HTERT RPE-1 (cell line): ENCODE results near the gene JAZF1.

Experiments
- in situ Hi-C: fragments of 300-500 bp; cut with MboI; formaldehyde crosslinking; loops from 4 replicates; pipeline ENCODE4 v1.14.3; 2020; ENCODE audit warnings: low sequenced_read_pairs

Gene JAZF1

GRCh38 chr7:28112012-28112411 lies 68.6 kb downstream of the JAZF1 start:
- in situ Hi-C loops, result no loop called here

GRCh38 chr7:28110427-28111012 lies 70.1 kb downstream of the JAZF1 start:
- in situ Hi-C loops, result no loop called here

- in situ Hi-C loops, result no loop called here
Observed at GRCh38 chr7:28108747-28109146, 71.8 kb downstream of the JAZF1 start.

GRCh38 chr7:28107960-28108359 lies 72.6 kb downstream of the JAZF1 start:
- in situ Hi-C loops, result no loop called here

- in situ Hi-C loops, result no loop called here
Observed at GRCh38 chr7:28106321-28106829, 74.2 kb downstream of the JAZF1 start.

GRCh38 chr7:28105234-28105633 lies 75.4 kb downstream of the JAZF1 start:
- in situ Hi-C loops, result no loop called here

- in situ Hi-C loops, result no loop called here
Observed at GRCh38 chr7:28104811-28105210, 75.8 kb downstream of the JAZF1 start.

GRCh38 chr7:28104041-28104541 lies 76.5 kb downstream of the JAZF1 start:
- in situ Hi-C loops, result no loop called here

GRCh38 chr7:28102797-28103196 lies 77.8 kb downstream of the JAZF1 start:
- in situ Hi-C loops, result no loop called here

- in situ Hi-C loops, result no loop called here
Observed at GRCh38 chr7:28096713-28097112, 83.9 kb downstream of the JAZF1 start.

- in situ Hi-C loops, result no loop called here
Observed at GRCh38 chr7:28095231-28095630, 85.4 kb downstream of the JAZF1 start.

- in situ Hi-C loops, result no loop called here
Observed at GRCh38 chr7:28093623-28094232, 86.9 kb downstream of the JAZF1 start.

GRCh38 chr7:28091190-28091589 lies 89.4 kb downstream of the JAZF1 start:
- in situ Hi-C loops, result no loop called here

- in situ Hi-C loops, result no loop called here
Observed at GRCh38 chr7:28088901-28089714, 91.5 kb downstream of the JAZF1 start.

- in situ Hi-C loops, result no loop called here
Observed at GRCh38 chr7:28088032-28088431, 92.6 kb downstream of the JAZF1 start.

GRCh38 chr7:28086198-28086597 lies 94.4 kb downstream of the JAZF1 start:
- in situ Hi-C loops, result no loop called here

GRCh38 chr7:28083998-28084985 lies 96.3 kb downstream of the JAZF1 start:
- in situ Hi-C loops, result no loop called here

GRCh38 chr7:28083164-28083997 lies 97.2 kb downstream of the JAZF1 start:
- in situ Hi-C loops, result no loop called here

- in situ Hi-C loops, result no loop called here
Observed at GRCh38 chr7:28082071-28082470, 98.5 kb downstream of the JAZF1 start.

- in situ Hi-C loops, result no loop called here
Observed at GRCh38 chr7:28081016-28081415, 99.6 kb downstream of the JAZF1 start.
